ENCODE data around the gene GON4L.

The GON4L gene

GRCh38 chr1:155880251-155880650, 23.2 kb upstream of the GON4L start:
- Mint-ChIP-seq H3K27ac (no peak overlapping the region), H3K27me3 (ENCODE audit: low read depth, poor library complexity) (peaks cover 38% of the 10 kb centered on the region)

GRCh38 chr1:155877945-155878344, 20.9 kb upstream of the GON4L start:
- Mint-ChIP-seq H3K9me3 (no peaks in the 10 kb centered on the region), H3K4me1 (no peaks in the 10 kb centered on the region), H3K27me3 (ENCODE audit: low read depth, poor library complexity) (peaks cover 24% of the 10 kb centered on the region), H3K36me3 (ENCODE audit: low read depth) (no peaks in the 10 kb centered on the region), H3K27ac (no peak overlapping the region), H3K4me3 (no peak overlapping the region)
- TF ChIP-seq CTCF (IDR thresholded peaks at IDR 0.05), result no peak
- DNase-seq, result no peak

More at GRCh38 chr1:155880251-155880650, 23.2 kb upstream of the GON4L start:
- no peak for DNase-seq
- Mint-ChIP-seq H3K4me1 (no peaks in the 10 kb centered on the region), H3K9me3 (no peaks in the 10 kb centered on the region), H3K36me3 (ENCODE audit: low read depth) (no peaks in the 10 kb centered on the region), H3K4me3 (no peak overlapping the region)
- TF ChIP-seq CTCF (IDR thresholded peaks at IDR 0.05), result no peak

- Mint-ChIP-seq H3K27ac (no peak overlapping the region), H3K27me3 (ENCODE audit: low read depth, poor library complexity) (peaks cover 25% of the 10 kb centered on the region), H3K36me3 (ENCODE audit: low read depth) (no peaks in the 10 kb centered on the region), H3K9me3 (no peaks in the 10 kb centered on the region), H3K4me1 (peaks cover 5% of the 10 kb centered on the region), H3K4me3 (no peak overlapping the region)
- no peak for DNase-seq
- no peak for TF ChIP-seq CTCF (IDR thresholded peaks at IDR 0.05)
Observed at GRCh38 chr1:155873860-155874259, 16.8 kb upstream of the GON4L start.

- TF ChIP-seq CTCF (IDR thresholded peaks at IDR 0.05), result no peak
Observed at GRCh38 chr1:155872527-155872926, 15.5 kb upstream of the GON4L start.

GRCh38 chr1:155871390-155871789, 14.4 kb upstream of the GON4L start:
- no peak for TF ChIP-seq CTCF (IDR thresholded peaks at IDR 0.05)
- DNase-seq, result no peak
- H3K27me3 Mint-ChIP-seq (ENCODE audit: low read depth, poor library complexity), result peaks cover 29% of the 10 kb centered on the region
- no peak overlapping the region for H3K4me3 Mint-ChIP-seq
- no peaks in the 10 kb centered on the region for H3K36me3 Mint-ChIP-seq (ENCODE audit: low read depth)
- no peak overlapping the region for H3K27ac Mint-ChIP-seq
- no peaks in the 10 kb centered on the region for H3K9me3 Mint-ChIP-seq
- H3K4me1 Mint-ChIP-seq, result peaks cover 5% of the 10 kb centered on the region

More at GRCh38 chr1:155872527-155872926, 15.5 kb upstream of the GON4L start:
- H3K9me3 Mint-ChIP-seq, result no peaks in the 10 kb centered on the region
- no peak overlapping the region for H3K4me3 Mint-ChIP-seq
- DNase-seq, result no peak
- H3K27me3 Mint-ChIP-seq (ENCODE audit: low read depth, poor library complexity), result peaks cover 29% of the 10 kb centered on the region
- no peaks in the 10 kb centered on the region for H3K36me3 Mint-ChIP-seq (ENCODE audit: low read depth)
- H3K27ac Mint-ChIP-seq, result no peak overlapping the region
- peaks cover 5% of the 10 kb centered on the region for H3K4me1 Mint-ChIP-seq

GRCh38 chr1:155867766-155868165, 10.8 kb upstream of the GON4L start:
- peaks cover 4% of the 10 kb centered on the region for H3K4me1 Mint-ChIP-seq
- no peak for TF ChIP-seq CTCF (IDR thresholded peaks at IDR 0.05)
- DNase-seq, result no peak
- H3K9me3 Mint-ChIP-seq, result no peaks in the 10 kb centered on the region
- H3K4me3 Mint-ChIP-seq, result no peak overlapping the region
- no peaks in the 10 kb centered on the region for H3K36me3 Mint-ChIP-seq (ENCODE audit: low read depth)
- peaks cover 31% of the 10 kb centered on the region for H3K27me3 Mint-ChIP-seq (ENCODE audit: low read depth, poor library complexity)
- H3K27ac Mint-ChIP-seq, result no peak overlapping the region

All from nephron progenitor cell (in vitro differentiated cells).